ENCODE results near the gene ADGRG3. TPM values are rescaled to one million over a fixed set of nuclear protein-coding genes. Genes with fewer than 3 reads are reported as not detected.

The ADGRG3 gene
- total RNA-seq, 1 experiment from 2014 or later: 0.46 TPM

- H3K4me3 Mint-ChIP-seq: no peak overlapping the region
- no peak overlapping the region for H3K9ac ChIP-seq (ENCODE audit: extremely low read depth, insufficient read length, low read length)
- no peak for DNase-seq
- H3K4me1 ChIP-seq (ENCODE audit: insufficient read depth, low read length): no peaks in the 10 kb centered on the region
- H3K23ac ChIP-seq (ENCODE audit: insufficient read length, low read depth, low read length): no peak overlapping the region
- H2BK5ac ChIP-seq (ENCODE audit: insufficient read length, low read length): no peak overlapping the region
- H3K4ac ChIP-seq (ENCODE audit: low read depth, low read length): no peak overlapping the region
- no peaks in the 10 kb centered on the region for H3K9me3 Mint-ChIP-seq
- H3K18ac ChIP-seq (ENCODE audit: insufficient read length, low read depth, low read length): no peak overlapping the region
- no peak overlapping the region for H3K27ac ChIP-seq (ENCODE audit: insufficient read length, low read depth, low read length)
- H2BK12ac ChIP-seq (ENCODE audit: insufficient read length, low read depth, low read length): no peak overlapping the region
- peaks cover 0 to 10% of the 10 kb centered on the region in 2 experiments; a peak in 1 of 4 replicates for H3K4me1 Mint-ChIP-seq
- no peak overlapping the region for H3K56ac ChIP-seq (ENCODE audit: insufficient read length, low read depth, low read length)
- no peak overlapping the region for H4K5ac ChIP-seq (ENCODE audit: insufficient read length, low read depth, low read length)
- no peak overlapping the region for H3K14ac ChIP-seq (ENCODE audit: insufficient read depth, low read length)
- no peak overlapping the region; a peak in 1 of 7 replicates for H3K27ac Mint-ChIP-seq
- H2BK120ac ChIP-seq (ENCODE audit: low read depth, low read length, poor library complexity, severe bottlenecking): no peak overlapping the region
- no peak overlapping the region for H3K4me2 ChIP-seq (ENCODE audit: insufficient read depth, insufficient read length, low read length)
- H3K79me2 ChIP-seq (ENCODE audit: insufficient read depth, low read length): no peaks in the 10 kb centered on the region
- H2AFZ ChIP-seq (ENCODE audit: low read length): no peak overlapping the region
- H2AK5ac ChIP-seq (ENCODE audit: insufficient read length, low read length): no peak overlapping the region
- H4K8ac ChIP-seq (replicated peaks; ENCODE audit: insufficient read length, low read depth, low read length): no peak overlapping the region
- H4K20me1 ChIP-seq (ENCODE audit: control insufficient read depth, insufficient read depth, insufficient read length): no peaks in the 10 kb centered on the region
- no peaks in the 10 kb centered on the region for H3K9me3 ChIP-seq (ENCODE audit: control insufficient read depth, low read depth, low read length)
- WGBS (ENCODE audit: extremely low coverage, insufficient read length, low lambda C conversion rate): no CpG with 5 or more reads among the region's 16 CpGs
- no peaks in the 10 kb centered on the region for H3K27me3 ChIP-seq (ENCODE audit: insufficient read depth, low read length)
- H3K23me2 ChIP-seq (ENCODE audit: insufficient read length, low read depth, low read length, poor library complexity, severe bottlenecking): no peaks in the 10 kb centered on the region
- no peak overlapping the region for H2BK15ac ChIP-seq (ENCODE audit: low read depth, low read length)
- no peak overlapping the region for H2BK20ac ChIP-seq (ENCODE audit: low read depth, low read length, poor library complexity, severe bottlenecking)
- H3K36me3 Mint-ChIP-seq (ENCODE audit: insufficient read depth in 1 of 3, low read depth in 3 of 3): no peaks in the 10 kb centered on the region
- no peaks in the 10 kb centered on the region for H3K79me1 ChIP-seq (ENCODE audit: insufficient read depth, low read depth, low read length, poor library complexity, severe bottlenecking)
- TF ChIP-seq CTCF (conservative IDR thresholded peaks at IDR 0.05): no peak
- H4K91ac ChIP-seq (ENCODE audit: insufficient read length, low read depth, low read length): no peak overlapping the region
- no peaks in the 10 kb centered on the region; the same call in none of the 2 replicates for H3K27me3 Mint-ChIP-seq (ENCODE audit: low read depth)
- H3T11ph ChIP-seq (ENCODE audit: low read length): no peak overlapping the region
Measured at GRCh38 chr16:57653936-57654335, 14.2 kb upstream of the ADGRG3 start.
